HG02870 (cell line): Measurements from ENCODE around the gene SUFU.

Experiments
- ATAC-seq: cut with Tn5 transposase; IDR thresholded peaks from one replicate; pipeline ENCODE4 v1.9.1; 2021; ENCODE audit warnings: mild to moderate bottlenecking, moderate library complexity; ENCODE audit not compliant: unreplicated experiment

The SUFU gene

GRCh38 chr10:102546606-102547320 lies 43.0 kb downstream of the SUFU start:
- no peak for ATAC-seq

GRCh38 chr10:102549549-102549948 lies 45.8 kb downstream of the SUFU start:
- no peak for ATAC-seq

GRCh38 chr10:102550636-102551210 lies 47.0 kb downstream of the SUFU start:
- no peak for ATAC-seq

GRCh38 chr10:102552533-102552932 lies 48.8 kb downstream of the SUFU start:
- ATAC-seq: no peak

- no peak for ATAC-seq
Measured at GRCh38 chr10:102553771-102554170, 50.0 kb downstream of the SUFU start.

- ATAC-seq: no peak
Measured at GRCh38 chr10:102554531-102554930, 50.8 kb downstream of the SUFU start.

- ATAC-seq: no peak
Measured at GRCh38 chr10:102555781-102556328, 52.1 kb downstream of the SUFU start.

- no peak for ATAC-seq
Measured at GRCh38 chr10:102557569-102557968, 53.8 kb downstream of the SUFU start.

GRCh38 chr10:102559764-102560163 lies 56.0 kb downstream of the SUFU start:
- no peak for ATAC-seq

GRCh38 chr10:102564209-102564834 lies 60.5 kb downstream of the SUFU start:
- no peak for ATAC-seq

- no peak for ATAC-seq
Measured at GRCh38 chr10:102565793-102566192, 62.0 kb downstream of the SUFU start.

- ATAC-seq: no peak
Measured at GRCh38 chr10:102578782-102579181, 75.0 kb downstream of the SUFU start.

GRCh38 chr10:102579328-102579727 lies 75.6 kb downstream of the SUFU start:
- ATAC-seq: no peak

- no peak for ATAC-seq
Measured at GRCh38 chr10:102580230-102580629, 76.5 kb downstream of the SUFU start.

GRCh38 chr10:102581401-102581800 lies 77.6 kb downstream of the SUFU start:
- no peak for ATAC-seq

- no peak for ATAC-seq
Measured at GRCh38 chr10:102581981-102582580, 78.3 kb downstream of the SUFU start.

- peak; percentile 58 for ATAC-seq
Measured at GRCh38 chr10:102583435-102584417, 80.0 kb downstream of the SUFU start.

GRCh38 chr10:102585026-102585425 lies 81.3 kb downstream of the SUFU start:
- ATAC-seq: no peak

GRCh38 chr10:102586858-102587257 lies 83.1 kb downstream of the SUFU start:
- ATAC-seq: no peak

GRCh38 chr10:102588875-102589274 lies 85.1 kb downstream of the SUFU start:
- ATAC-seq: no peak
